GM19328 (cell line): ENCODE data around the gene GCSAM.

ENCODE experiments used
- ATAC-seq: cut with Tn5 transposase; IDR thresholded peaks from one replicate; pipeline ENCODE4 v1.9.1; 2021; ENCODE audit warnings: mild to moderate bottlenecking, moderate library complexity; ENCODE audit not compliant: unreplicated experiment

GCSAM gene

GRCh38 chr3:112109322-112109721 lies 23.7 kb downstream of the GCSAM start:
- ATAC-seq, result no peak

DNA sequence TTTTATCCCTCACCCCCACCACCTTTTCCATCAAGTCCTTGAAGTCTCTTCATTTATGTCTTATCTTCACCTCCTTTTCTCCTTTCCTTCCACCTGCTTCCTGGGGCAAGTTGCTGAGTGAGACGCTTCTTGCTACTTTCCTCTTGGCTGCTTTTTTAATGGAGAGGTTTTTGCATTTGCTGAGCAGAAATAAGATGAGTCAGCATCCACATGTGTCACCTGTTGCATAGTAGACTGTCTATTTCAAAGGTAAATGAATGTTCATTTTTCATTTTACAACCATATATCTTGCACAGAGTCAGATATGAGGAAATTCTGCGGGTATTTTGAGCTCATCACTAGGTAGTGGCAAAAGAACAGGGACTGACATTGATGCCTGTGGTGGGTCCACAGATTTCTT lies 28.3 kb downstream of the GCSAM start:
- ATAC-seq, result no peak

GRCh38 chr3:112101916-112102315 lies 31.1 kb downstream of the GCSAM start:
- no peak for ATAC-seq

- no peak for ATAC-seq
These were observed 35.7 kb downstream of the GCSAM start for GRCh38 chr3:112097378-112097777.

- ATAC-seq, result no peak
These were observed 36.9 kb downstream of the GCSAM start for GRCh38 chr3:112096176-112096575.

DNA sequence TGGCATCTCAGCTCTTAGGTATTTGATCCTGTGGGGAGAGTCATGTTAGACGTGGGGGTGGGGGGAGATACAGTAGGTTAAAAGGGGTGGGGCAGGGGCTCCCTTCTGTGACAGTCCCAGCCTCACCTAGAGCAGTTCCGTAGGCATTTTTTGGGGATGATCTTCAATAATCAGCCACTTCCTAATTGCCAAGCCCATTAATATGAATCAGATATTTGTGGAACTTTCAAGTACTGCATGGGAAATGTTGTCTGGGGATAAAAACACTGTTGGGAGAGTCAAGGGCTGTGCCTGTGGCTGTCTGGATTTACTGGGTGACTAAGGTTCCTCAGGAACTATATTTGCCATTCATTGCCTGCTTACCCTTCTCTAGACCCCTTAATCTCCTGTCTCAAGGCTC lies 37.3 kb downstream of the GCSAM start:
- no peak for ATAC-seq

GRCh38 chr3:112093180-112093522 lies 39.9 kb downstream of the GCSAM start:
- no peak for ATAC-seq

- no peak for ATAC-seq
These were observed 40.4 kb downstream of the GCSAM start for GRCh38 chr3:112092496-112093179.

DNA sequence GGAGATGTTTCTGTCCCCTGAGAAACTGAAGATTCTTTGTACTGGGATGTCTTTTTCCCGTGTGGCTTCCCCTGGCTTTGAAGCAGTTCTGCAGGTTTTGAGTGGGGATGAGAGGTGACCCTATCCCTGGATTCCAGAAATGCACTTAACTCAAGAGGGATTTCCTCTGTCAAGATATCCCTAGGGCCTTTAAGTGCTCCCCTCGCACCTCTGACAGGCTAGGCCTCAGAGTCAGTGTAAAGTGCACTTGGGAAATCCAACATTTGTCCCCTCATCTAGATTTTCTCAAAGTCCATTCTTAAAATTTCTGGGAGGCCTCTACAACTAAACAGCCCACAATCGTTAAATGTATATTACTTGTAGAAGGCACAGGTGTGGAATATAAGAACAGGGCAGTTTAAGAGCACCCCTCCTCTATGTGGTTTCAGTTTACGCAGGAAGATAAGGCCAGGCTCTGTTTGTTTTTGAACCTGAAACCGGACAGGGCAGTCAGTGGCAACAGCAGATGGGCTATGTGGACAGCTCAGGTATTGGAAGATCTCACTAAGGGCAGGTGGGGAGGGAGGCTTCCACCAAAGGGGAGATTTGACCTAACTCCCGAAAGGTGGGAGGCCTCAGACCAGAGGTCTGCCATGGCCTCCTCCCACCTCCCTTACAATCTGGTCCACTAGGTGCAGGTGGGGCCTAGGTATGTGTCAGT lies 42.0 kb downstream of the GCSAM start:
- no peak for ATAC-seq

GRCh38 chr3:112089956-112090886 lies 42.8 kb downstream of the GCSAM start:
- no peak for ATAC-seq

DNA sequence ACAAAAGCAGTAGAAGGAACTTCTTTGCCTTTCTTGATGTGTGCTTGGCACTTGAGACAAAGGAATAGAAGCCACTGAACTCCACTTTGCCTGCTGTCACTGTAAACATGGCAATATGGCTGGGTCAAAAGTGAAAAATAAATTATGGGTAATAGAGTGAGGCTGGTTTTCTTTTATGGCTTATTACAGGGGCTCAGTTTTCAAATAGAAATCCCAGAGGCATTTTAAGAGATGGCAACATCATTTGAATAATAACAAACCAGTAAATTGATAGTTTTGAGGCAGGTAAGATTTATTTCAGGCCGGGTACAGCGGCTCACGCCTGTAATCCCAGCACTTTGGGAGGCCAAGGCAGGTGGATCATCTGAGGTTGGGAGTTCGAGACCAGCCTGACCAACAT lies 44.1 kb downstream of the GCSAM start:
- ATAC-seq, result no peak

DNA sequence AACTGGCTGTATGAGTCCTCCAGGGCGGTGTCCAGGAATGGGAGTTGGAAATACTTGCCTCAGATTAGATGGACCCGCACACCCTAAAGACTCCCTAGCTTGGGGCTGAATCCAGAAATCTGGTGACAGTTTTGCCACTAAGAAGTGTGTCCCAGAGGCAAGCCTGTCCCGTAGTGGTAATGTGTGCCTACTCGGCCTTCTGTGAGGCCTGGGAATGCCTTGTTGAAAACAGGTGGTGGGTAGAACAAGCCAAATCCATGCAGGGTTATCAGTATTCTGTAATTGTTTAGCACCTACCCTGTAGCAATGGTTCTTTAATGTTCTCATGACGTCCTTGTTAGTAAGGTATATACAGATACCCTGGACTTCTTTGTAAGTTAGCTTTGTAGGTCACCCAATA lies 45.3 kb downstream of the GCSAM start:
- no peak for ATAC-seq

- no peak for ATAC-seq
These were observed 46.0 kb downstream of the GCSAM start for GRCh38 chr3:112086875-112087524.

GRCh38 chr3:112086076-112086854 lies 46.8 kb downstream of the GCSAM start, which contains the start of gene C3orf52:
Gene C3orf52 (plus strand): TSS chr3:112086389. CDS start chr3:112086408, 19 bp downstream.
- ATAC-seq, result peak; percentile 87

DNA sequence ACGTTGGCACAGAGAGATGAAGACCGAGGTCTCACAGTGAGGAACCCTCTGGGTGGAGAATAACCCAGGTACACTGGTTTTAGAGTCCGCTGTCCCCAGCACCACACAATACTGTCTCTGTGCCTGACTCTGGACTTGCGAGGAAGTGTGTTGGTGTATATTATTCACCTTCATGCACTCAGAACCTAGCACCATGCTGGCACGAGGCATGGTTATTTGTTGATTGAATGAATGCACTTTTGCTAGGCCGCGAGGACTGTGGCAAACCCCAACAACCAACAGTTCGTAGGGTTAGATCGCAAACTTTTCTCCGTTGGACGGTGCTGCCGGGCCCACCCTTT lies 47.3 kb downstream of the GCSAM start:
- ATAC-seq, result no peak

- ATAC-seq, result no peak
These were observed 47.9 kb downstream of the GCSAM start for GRCh38 chr3:112084980-112085705.

DNA sequence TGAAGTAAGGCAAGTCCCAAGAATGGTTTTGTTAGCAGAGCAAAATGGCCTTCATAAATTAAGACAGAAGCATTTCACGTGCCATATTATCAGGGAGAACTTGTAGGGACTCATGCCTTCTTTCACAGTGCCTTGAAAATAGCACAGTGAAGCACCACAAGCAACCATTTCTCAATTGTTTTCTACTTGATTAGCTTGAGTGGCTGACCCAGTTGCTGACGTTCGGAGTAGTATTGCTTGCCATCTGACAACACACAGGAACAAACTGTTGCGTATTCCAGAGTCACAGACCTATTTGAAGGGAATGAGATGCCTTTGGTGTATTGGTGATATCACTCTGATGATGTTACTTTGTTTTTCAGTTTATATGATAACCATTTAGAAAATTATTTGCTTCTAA lies 49.8 kb downstream of the GCSAM start:
- no peak for ATAC-seq

- ATAC-seq, result no peak
These were observed 54.6 kb downstream of the GCSAM start for GRCh38 chr3:112078125-112079083.
